ENCODE results near the gene PDE4D.

PDE4D gene

GRCh38 chr5:59158165-59158564 is 735.4 kb downstream of the PDE4D start:
- H3K9ac ChIP-seq (ENCODE audit: low read length) = no peak overlapping the region
- H3K27me3 ChIP-seq (ENCODE audit: control insufficient read depth in 1 of 2, insufficient read depth in 2 of 2, low read length in 2 of 2) = no peaks in the 10 kb centered on the region
- no peak overlapping the region for H3K4me3 ChIP-seq (ENCODE audit: low read depth in 1 of 2, low read length in 2 of 2)
- H3K27ac ChIP-seq (ENCODE audit: low read depth, low read length) = no peak overlapping the region
- H3K36me3 ChIP-seq (ENCODE audit: insufficient read depth, low read length) = no peaks in the 10 kb centered on the region
- H3K9me3 ChIP-seq (ENCODE audit: low read length) = no peaks in the 10 kb centered on the region
- peaks cover 24% of the 10 kb centered on the region for H3K4me1 ChIP-seq (ENCODE audit: insufficient read depth, low read length)

- no peak overlapping the region for H3K4me3 ChIP-seq (ENCODE audit: low read depth in 1 of 2, low read length in 2 of 2)
- no peaks in the 10 kb centered on the region for H3K27me3 ChIP-seq (ENCODE audit: control insufficient read depth in 1 of 2, insufficient read depth in 2 of 2, low read length in 2 of 2)
- no peak overlapping the region for H3K9ac ChIP-seq (ENCODE audit: low read length)
Measured at GRCh38 chr5:59157068-59157467, 736.5 kb downstream of the PDE4D start.

GRCh38 chr5:59152701-59153245 is 740.8 kb downstream of the PDE4D start:
- no peaks in the 10 kb centered on the region for H3K9me3 ChIP-seq (ENCODE audit: low read length)
- no peaks in the 10 kb centered on the region for H3K27me3 ChIP-seq (ENCODE audit: control insufficient read depth in 1 of 2, insufficient read depth in 2 of 2, low read length in 2 of 2)
- H3K4me1 ChIP-seq (ENCODE audit: insufficient read depth, low read length) = peaks cover 23% of the 10 kb centered on the region
- H3K27ac ChIP-seq (ENCODE audit: low read depth, low read length) = no peak overlapping the region
- no peak overlapping the region for H3K9ac ChIP-seq (ENCODE audit: low read length)
- H3K36me3 ChIP-seq (ENCODE audit: insufficient read depth, low read length) = peaks cover 4% of the 10 kb centered on the region
- no peak overlapping the region for H3K4me3 ChIP-seq (ENCODE audit: low read depth in 1 of 2, low read length in 2 of 2)

More at GRCh38 chr5:59157068-59157467, 736.5 kb downstream of the PDE4D start:
- Histone ChIP-seq H3K4me1 (ENCODE audit: insufficient read depth, low read length) (peaks cover 24% of the 10 kb centered on the region), H3K36me3 (ENCODE audit: insufficient read depth, low read length) (no peaks in the 10 kb centered on the region), H3K27ac (ENCODE audit: low read depth, low read length) (no peak overlapping the region), H3K9me3 (ENCODE audit: low read length) (no peaks in the 10 kb centered on the region)

- Histone ChIP-seq H3K9ac (ENCODE audit: low read length) (no peak overlapping the region), H3K36me3 (ENCODE audit: insufficient read depth, low read length) (peaks cover 4% of the 10 kb centered on the region), H3K4me3 (ENCODE audit: low read depth in 1 of 2, low read length in 2 of 2) (no peak overlapping the region), H3K9me3 (ENCODE audit: low read length) (no peaks in the 10 kb centered on the region), H3K27ac (ENCODE audit: low read depth, low read length) (no peak overlapping the region), H3K4me1 (ENCODE audit: insufficient read depth, low read length) (peaks cover 16% of the 10 kb centered on the region), H3K27me3 (ENCODE audit: control insufficient read depth in 1 of 2, insufficient read depth in 2 of 2, low read length in 2 of 2) (no peaks in the 10 kb centered on the region)
Measured at GRCh38 chr5:59151162-59151889, 742.2 kb downstream of the PDE4D start.

- Histone ChIP-seq H3K9me3 (ENCODE audit: low read length) (no peaks in the 10 kb centered on the region), H3K4me3 (ENCODE audit: low read depth in 1 of 2, low read length in 2 of 2) (no peak overlapping the region), H3K27me3 (ENCODE audit: control insufficient read depth in 1 of 2, insufficient read depth in 2 of 2, low read length in 2 of 2) (no peaks in the 10 kb centered on the region), H3K4me1 (ENCODE audit: insufficient read depth, low read length) (peaks cover 16% of the 10 kb centered on the region), H3K27ac (ENCODE audit: low read depth, low read length) (no peak overlapping the region), H3K9ac (ENCODE audit: low read length) (no peak overlapping the region), H3K36me3 (ENCODE audit: insufficient read depth, low read length) (peaks cover 4% of the 10 kb centered on the region)
Measured at GRCh38 chr5:59149827-59150226, 743.7 kb downstream of the PDE4D start.

- no peaks in the 10 kb centered on the region for H3K9me3 ChIP-seq (ENCODE audit: low read length)
- H3K9ac ChIP-seq (ENCODE audit: low read length) = no peak overlapping the region
- H3K36me3 ChIP-seq (ENCODE audit: insufficient read depth, low read length) = peaks cover 4% of the 10 kb centered on the region
- H3K27ac ChIP-seq (ENCODE audit: low read depth, low read length) = no peak overlapping the region
- H3K4me3 ChIP-seq (ENCODE audit: low read depth in 1 of 2, low read length in 2 of 2) = no peak overlapping the region
- H3K27me3 ChIP-seq (ENCODE audit: control insufficient read depth in 1 of 2, insufficient read depth in 2 of 2, low read length in 2 of 2) = no peaks in the 10 kb centered on the region
- peaks cover 16% of the 10 kb centered on the region for H3K4me1 ChIP-seq (ENCODE audit: insufficient read depth, low read length)
Measured at GRCh38 chr5:59149271-59149670, 744.3 kb downstream of the PDE4D start.

- H3K9me3 ChIP-seq (ENCODE audit: low read length) = no peaks in the 10 kb centered on the region
Measured at GRCh38 chr5:59146729-59147128, 746.8 kb downstream of the PDE4D start.

GRCh38 chr5:59143926-59144333 is 749.6 kb downstream of the PDE4D start:
- Histone ChIP-seq H3K9ac (ENCODE audit: low read length) (no peak overlapping the region), H3K4me3 (ENCODE audit: low read depth in 1 of 2, low read length in 2 of 2) (no peak overlapping the region), H3K27ac (ENCODE audit: low read depth, low read length) (no peak overlapping the region)

More at GRCh38 chr5:59146729-59147128, 746.8 kb downstream of the PDE4D start:
- Histone ChIP-seq H3K27me3 (ENCODE audit: control insufficient read depth in 1 of 2, insufficient read depth in 2 of 2, low read length in 2 of 2) (no peaks in the 10 kb centered on the region), H3K4me1 (ENCODE audit: insufficient read depth, low read length) (peaks cover 26% of the 10 kb centered on the region), H3K27ac (ENCODE audit: low read depth, low read length) (no peak overlapping the region), H3K36me3 (ENCODE audit: insufficient read depth, low read length) (peaks cover 4% of the 10 kb centered on the region), H3K9ac (ENCODE audit: low read length) (no peak overlapping the region), H3K4me3 (ENCODE audit: low read depth in 1 of 2, low read length in 2 of 2) (no peak overlapping the region)

GRCh38 chr5:59142927-59143326 is 750.6 kb downstream of the PDE4D start:
- no peak overlapping the region for H3K27ac ChIP-seq (ENCODE audit: low read depth, low read length)
- no peak overlapping the region for H3K9ac ChIP-seq (ENCODE audit: low read length)
- H3K9me3 ChIP-seq (ENCODE audit: low read length) = no peaks in the 10 kb centered on the region
- no peaks in the 10 kb centered on the region for H3K36me3 ChIP-seq (ENCODE audit: insufficient read depth, low read length)
- H3K4me3 ChIP-seq (ENCODE audit: low read depth in 1 of 2, low read length in 2 of 2) = no peak overlapping the region
- peaks cover 19% of the 10 kb centered on the region for H3K4me1 ChIP-seq (ENCODE audit: insufficient read depth, low read length)
- no peaks in the 10 kb centered on the region for H3K27me3 ChIP-seq (ENCODE audit: control insufficient read depth in 1 of 2, insufficient read depth in 2 of 2, low read length in 2 of 2)

More at GRCh38 chr5:59143926-59144333, 749.6 kb downstream of the PDE4D start:
- H3K9me3 ChIP-seq (ENCODE audit: low read length) = no peaks in the 10 kb centered on the region
- H3K36me3 ChIP-seq (ENCODE audit: insufficient read depth, low read length) = no peaks in the 10 kb centered on the region
- no peaks in the 10 kb centered on the region for H3K27me3 ChIP-seq (ENCODE audit: control insufficient read depth in 1 of 2, insufficient read depth in 2 of 2, low read length in 2 of 2)
- H3K4me1 ChIP-seq (ENCODE audit: insufficient read depth, low read length) = peaks cover 23% of the 10 kb centered on the region

- no peak overlapping the region for H3K27ac ChIP-seq (ENCODE audit: low read depth, low read length)
- H3K9me3 ChIP-seq (ENCODE audit: low read length) = no peaks in the 10 kb centered on the region
- H3K9ac ChIP-seq (ENCODE audit: low read length) = no peak overlapping the region
- no peaks in the 10 kb centered on the region for H3K36me3 ChIP-seq (ENCODE audit: insufficient read depth, low read length)
- no peaks in the 10 kb centered on the region for H3K27me3 ChIP-seq (ENCODE audit: control insufficient read depth in 1 of 2, insufficient read depth in 2 of 2, low read length in 2 of 2)
- H3K4me1 ChIP-seq (ENCODE audit: insufficient read depth, low read length) = peaks cover 19% of the 10 kb centered on the region
- no peak overlapping the region for H3K4me3 ChIP-seq (ENCODE audit: low read depth in 1 of 2, low read length in 2 of 2)
Measured at GRCh38 chr5:59142138-59142537, 751.4 kb downstream of the PDE4D start.

GRCh38 chr5:59140133-59140532 is 753.4 kb downstream of the PDE4D start:
- no peaks in the 10 kb centered on the region for H3K36me3 ChIP-seq (ENCODE audit: insufficient read depth, low read length)
- no peak overlapping the region for H3K9ac ChIP-seq (ENCODE audit: low read length)
- H3K9me3 ChIP-seq (ENCODE audit: low read length) = no peaks in the 10 kb centered on the region
- H3K4me3 ChIP-seq (ENCODE audit: low read depth in 1 of 2, low read length in 2 of 2) = no peak overlapping the region
- peaks cover 19% of the 10 kb centered on the region for H3K4me1 ChIP-seq (ENCODE audit: insufficient read depth, low read length)
- no peaks in the 10 kb centered on the region for H3K27me3 ChIP-seq (ENCODE audit: control insufficient read depth in 1 of 2, insufficient read depth in 2 of 2, low read length in 2 of 2)
- no peak overlapping the region for H3K27ac ChIP-seq (ENCODE audit: low read depth, low read length)

GRCh38 chr5:59139695-59140094 is 753.8 kb downstream of the PDE4D start:
- Histone ChIP-seq H3K4me3 (ENCODE audit: low read depth in 1 of 2, low read length in 2 of 2) (no peak overlapping the region), H3K27me3 (ENCODE audit: control insufficient read depth in 1 of 2, insufficient read depth in 2 of 2, low read length in 2 of 2) (no peaks in the 10 kb centered on the region), H3K27ac (ENCODE audit: low read depth, low read length) (no peak overlapping the region), H3K9me3 (ENCODE audit: low read length) (no peaks in the 10 kb centered on the region), H3K36me3 (ENCODE audit: insufficient read depth, low read length) (no peaks in the 10 kb centered on the region), H3K9ac (ENCODE audit: low read length) (no peak overlapping the region), H3K4me1 (ENCODE audit: insufficient read depth, low read length) (peaks cover 19% of the 10 kb centered on the region)

All from muscle layer of colon (tissue), 2 donors.